Adrenal gland (tissue), 5 donors: ENCODE results near the gene MGAT2.

ENCODE experiments used
- CTCF ChIP-seq, 6 experiments: fragments of 450-650 bp in 4 of 6; fragments of 200-600 bp in 2 of 6; sonication (generic) in 1 of 6; IDR thresholded peaks; 1 replicate in 5 of 6; 2 replicates in 1 of 6; pipeline versions ENCODE4 v1.5.1 to v1.8.0; 2016 to 2021; ENCODE audit warnings: antibody characterized with exemption in 6 of 6, mild to moderate bottlenecking in 2 of 6, moderate library complexity in 1 of 6
- POLR2A ChIP-seq, 2 donors: fragments of 450-650 bp; IDR thresholded peaks; one replicate each; pipeline ENCODE4 v1.6.1; 2017; ENCODE audit warnings: antibody characterized with exemption in 2 of 2, mild to moderate bottlenecking in 2 of 2, moderate library complexity in 1 of 2
- donor health status: DM: no; HTN: no; CAD: no.

GRCh38 chr14:49654511-49654910, 33.9 kb downstream of the MGAT2 start:
- no peak for TF ChIP-seq CTCF (IDR thresholded peaks at IDR 0.05)
- TF ChIP-seq POLR2A (IDR thresholded peaks at IDR 0.05), result no peak
